Endodermal cell (in vitro differentiated cells): Measurements from ENCODE around the gene RAD23A. TPM values are rescaled to one million over a fixed set of nuclear protein-coding genes. Genes with fewer than 3 reads are reported as not detected.

Experiments
- DNase-seq: peaks from one replicate; pipeline ENCODE4 v3.0.0-alpha.2; 2017
- H3K27ac ChIP-seq: 2 replicates; pipeline ENCODE4 v1.5.1; 2013; ENCODE audit warnings: mild to moderate bottlenecking, low read depth, low read length, moderate library complexity
- H3K27me3 ChIP-seq: 2 replicates; pipeline ENCODE4 v1.6.1; 2013; ENCODE audit warnings: mild to moderate bottlenecking, low read length, moderate library complexity; ENCODE audit not compliant: insufficient read depth, control insufficient read depth, poor library complexity, severe bottlenecking
- H3K36me3 ChIP-seq: 2 replicates; pipeline ENCODE4 v1.7.0; 2013; ENCODE audit warnings: mild to moderate bottlenecking, low read length, moderate library complexity; ENCODE audit not compliant: control insufficient read depth, insufficient read depth
- H3K4me1 ChIP-seq: one replicate; pipeline ENCODE4 v1.7.0; 2013; ENCODE audit warnings: low read length; ENCODE audit not compliant: control insufficient read depth, insufficient read depth
- H3K4me3 ChIP-seq: 2 replicates; pipeline ENCODE4 v1.5.1; 2013; ENCODE audit warnings: mild to moderate bottlenecking, low read length, moderate library complexity
- H3K9ac ChIP-seq: 2 replicates; pipeline ENCODE4 v1.6.1; 2013; ENCODE audit warnings: mild to moderate bottlenecking, low read length, moderate library complexity; ENCODE audit not compliant: poor library complexity, severe bottlenecking; ENCODE audit errors: extremely low read depth
- H3K9me3 ChIP-seq: 2 replicates; pipeline ENCODE4 v1.6.1; 2013; ENCODE audit warnings: mild to moderate bottlenecking, low read length, moderate library complexity; ENCODE audit not compliant: control insufficient read depth
- H3K27ac Mint-ChIP-seq: 2 replicates; pipeline ENCODE4 v1.8.0; 2020; ENCODE audit warnings: mixed read lengths
- H3K27me3 Mint-ChIP-seq: 2 replicates; pipeline ENCODE4 v1.8.0; 2021; ENCODE audit warnings: mild to moderate bottlenecking, mixed read lengths; ENCODE audit not compliant: insufficient read depth
- H3K36me3 Mint-ChIP-seq: 2 replicates; pipeline ENCODE4 v1.8.0; 2020; ENCODE audit warnings: low read depth, mixed read lengths
- H3K4me1 Mint-ChIP-seq: 2 replicates; pipeline ENCODE4 v1.8.0; 2020; ENCODE audit warnings: mixed read lengths
- H3K4me3 Mint-ChIP-seq: 2 replicates; pipeline ENCODE4 v1.8.0; 2020; ENCODE audit warnings: mild to moderate bottlenecking, moderate library complexity, mixed read lengths
- H3K9me3 Mint-ChIP-seq: 2 replicates; pipeline ENCODE4 v1.8.0; 2020; ENCODE audit warnings: mild to moderate bottlenecking, mixed read lengths
- WGBS, 2 experiments: methylation state at CpG; one replicate each; pipeline versions ENCODE4 v1.1.5 to v1.1.7; 2013; ENCODE audit warnings: missing lambda C conversion rate in 2 of 2, mixed read lengths in 1 of 2; ENCODE audit not compliant: insufficient coverage in 1 of 2, insufficient read length in 1 of 2; 5-methylcytosine and 5-hydroxymethylcytosine counted together
- total RNA-seq, 2 donors: library from RNA; stranded (reverse); fragmentation: NEBNext Ultra II Directional in 1 of 2; extraction: Animal tissue kit (Norgen Biotek cat#: 25700) in 1 of 2; gene quantifications; 2 replicates in 1 of 2; 3 replicates in 1 of 2; pipeline ENCODE4 v1.2.1, GENCODE V29; 2021
- TF ChIP-seq, protein P1 (sequence below): fragments of 200-600 bp; sonication (generic); conservative IDR thresholded peaks from 2 replicates; pipeline ENCODE4 v1.5.0; 2021; ENCODE audit warnings: antibody characterized with exemption, mild to moderate bottlenecking

Gene RAD23A
- total RNA-seq, 2 donors from 2014 or later, result 75.5 to 117 TPM

DNA sequence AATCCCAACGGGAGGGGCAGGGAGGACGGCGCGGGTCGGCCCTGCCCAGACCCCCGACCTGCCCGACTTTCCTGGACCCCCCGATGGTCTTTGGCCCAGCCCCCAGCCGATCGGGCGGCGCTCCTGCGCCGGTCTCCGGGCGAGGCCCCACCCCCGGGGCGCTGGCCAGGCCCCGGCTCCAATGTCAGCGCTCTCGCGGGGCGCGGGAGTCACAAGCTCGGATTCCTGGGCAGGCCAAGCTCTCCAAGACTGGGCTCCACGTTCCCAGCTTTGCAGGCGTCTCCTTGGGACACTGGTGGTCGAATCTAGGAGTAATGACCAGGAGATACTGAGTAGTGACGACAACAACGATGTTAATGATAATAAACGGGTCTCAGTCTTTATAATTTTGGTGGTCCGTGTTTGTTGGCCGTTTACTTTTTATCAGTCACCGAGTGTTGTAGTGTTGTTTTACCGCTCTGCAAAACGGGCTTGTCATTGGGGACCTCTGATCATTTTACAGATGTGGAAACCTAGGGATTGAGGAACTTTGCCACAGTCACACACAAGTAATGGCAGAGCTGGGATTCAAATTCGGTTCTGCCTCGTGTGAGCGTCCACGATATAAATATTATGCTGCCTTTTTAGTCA lies 545 bp downstream of the RAD23A start:
- no peaks in the 10 kb centered on the region for H3K4me1 ChIP-seq
- DNase-seq, result peak; percentile 96
- WGBS, 2 experiments, result 0 to 1% methylated on average over 28 to 40 of the region's 40 CpGs
- peak overlapping the region; percentile 85 for H3K4me3 Mint-ChIP-seq
- no peaks in the 10 kb centered on the region for H3K9me3 Mint-ChIP-seq
- H3K9me3 ChIP-seq, result no peaks in the 10 kb centered on the region
- H3K27ac ChIP-seq, result peak overlapping the region; percentile 97
- TF ChIP-seq, protein P1, sequence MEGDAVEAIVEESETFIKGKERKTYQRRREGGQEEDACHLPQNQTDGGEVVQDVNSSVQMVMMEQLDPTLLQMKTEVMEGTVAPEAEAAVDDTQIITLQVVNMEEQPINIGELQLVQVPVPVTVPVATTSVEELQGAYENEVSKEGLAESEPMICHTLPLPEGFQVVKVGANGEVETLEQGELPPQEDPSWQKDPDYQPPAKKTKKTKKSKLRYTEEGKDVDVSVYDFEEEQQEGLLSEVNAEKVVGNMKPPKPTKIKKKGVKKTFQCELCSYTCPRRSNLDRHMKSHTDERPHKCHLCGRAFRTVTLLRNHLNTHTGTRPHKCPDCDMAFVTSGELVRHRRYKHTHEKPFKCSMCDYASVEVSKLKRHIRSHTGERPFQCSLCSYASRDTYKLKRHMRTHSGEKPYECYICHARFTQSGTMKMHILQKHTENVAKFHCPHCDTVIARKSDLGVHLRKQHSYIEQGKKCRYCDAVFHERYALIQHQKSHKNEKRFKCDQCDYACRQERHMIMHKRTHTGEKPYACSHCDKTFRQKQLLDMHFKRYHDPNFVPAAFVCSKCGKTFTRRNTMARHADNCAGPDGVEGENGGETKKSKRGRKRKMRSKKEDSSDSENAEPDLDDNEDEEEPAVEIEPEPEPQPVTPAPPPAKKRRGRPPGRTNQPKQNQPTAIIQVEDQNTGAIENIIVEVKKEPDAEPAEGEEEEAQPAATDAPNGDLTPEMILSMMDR, result no peak
- H3K27me3 Mint-ChIP-seq, result no peaks in the 10 kb centered on the region
- H3K36me3 ChIP-seq, result peaks cover 69% of the 10 kb centered on the region
- H3K4me1 Mint-ChIP-seq, result peaks cover 10% of the 10 kb centered on the region
- peak overlapping the region; percentile 84 for H3K9ac ChIP-seq
- no peaks in the 10 kb centered on the region for H3K27me3 ChIP-seq
- peak overlapping the region; percentile 84 for H3K4me3 ChIP-seq
- peak overlapping the region; percentile 97 for H3K27ac Mint-ChIP-seq
- H3K36me3 Mint-ChIP-seq, result peaks cover 73% of the 10 kb centered on the region

DNA sequence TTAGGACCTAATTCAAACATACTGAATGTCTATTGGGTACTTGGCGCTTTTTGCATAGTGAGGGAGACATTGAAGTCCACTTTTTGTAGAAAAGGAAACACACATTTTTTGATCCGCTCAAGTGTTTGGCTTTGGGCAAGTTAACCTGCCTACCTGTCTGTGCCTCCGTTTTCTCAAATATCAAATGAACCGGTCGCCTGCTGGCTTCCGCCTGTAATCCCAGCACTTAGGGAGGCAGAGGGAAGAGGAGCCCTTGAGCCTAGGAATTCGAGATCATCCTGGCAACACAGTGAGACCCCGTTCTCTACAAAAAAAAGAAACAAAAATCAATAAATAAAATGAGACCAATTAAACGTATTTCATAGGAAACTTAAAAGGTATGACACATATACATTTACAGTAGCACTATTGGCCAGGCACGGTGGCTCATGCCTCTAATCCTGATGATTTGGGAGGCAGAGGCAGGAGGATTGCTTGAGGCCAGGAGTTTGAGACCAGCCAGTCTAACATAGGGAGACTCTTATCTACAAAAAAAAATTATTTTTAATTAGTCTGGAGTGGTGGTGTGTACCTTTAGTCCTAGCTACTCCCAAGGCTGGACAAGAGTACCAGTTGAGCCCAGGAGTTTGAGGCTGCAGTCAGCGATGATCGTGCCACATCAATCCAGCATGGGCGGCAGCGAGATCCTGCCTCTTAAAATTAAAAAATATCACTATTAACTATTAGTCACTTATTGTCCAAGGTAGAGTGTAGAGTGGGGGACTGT lies 1.3 kb downstream of the RAD23A start:
- 47 to 55% methylated on average over 6 to 12 of the region's 14 CpGs for WGBS, 2 experiments
- Mint-ChIP-seq H3K36me3 (peaks cover 73% of the 10 kb centered on the region), H3K4me3 (peak overlapping the region; percentile 85), H3K9me3 (no peaks in the 10 kb centered on the region), H3K27ac (peak overlapping the region; percentile 97), H3K4me1 (peaks cover 10% of the 10 kb centered on the region), H3K27me3 (no peaks in the 10 kb centered on the region)
- peak overlapping the region; percentile 84 for H3K9ac ChIP-seq
- H3K27ac ChIP-seq, result peak overlapping the region; percentile 97
- TF ChIP-seq, protein P1, result no peak
- no peak for DNase-seq
- H3K27me3 ChIP-seq, result no peaks in the 10 kb centered on the region
- peaks cover 69% of the 10 kb centered on the region for H3K36me3 ChIP-seq
- H3K9me3 ChIP-seq, result no peaks in the 10 kb centered on the region
- H3K4me1 ChIP-seq, result no peaks in the 10 kb centered on the region
- H3K4me3 ChIP-seq, result peak overlapping the region; percentile 84

DNA sequence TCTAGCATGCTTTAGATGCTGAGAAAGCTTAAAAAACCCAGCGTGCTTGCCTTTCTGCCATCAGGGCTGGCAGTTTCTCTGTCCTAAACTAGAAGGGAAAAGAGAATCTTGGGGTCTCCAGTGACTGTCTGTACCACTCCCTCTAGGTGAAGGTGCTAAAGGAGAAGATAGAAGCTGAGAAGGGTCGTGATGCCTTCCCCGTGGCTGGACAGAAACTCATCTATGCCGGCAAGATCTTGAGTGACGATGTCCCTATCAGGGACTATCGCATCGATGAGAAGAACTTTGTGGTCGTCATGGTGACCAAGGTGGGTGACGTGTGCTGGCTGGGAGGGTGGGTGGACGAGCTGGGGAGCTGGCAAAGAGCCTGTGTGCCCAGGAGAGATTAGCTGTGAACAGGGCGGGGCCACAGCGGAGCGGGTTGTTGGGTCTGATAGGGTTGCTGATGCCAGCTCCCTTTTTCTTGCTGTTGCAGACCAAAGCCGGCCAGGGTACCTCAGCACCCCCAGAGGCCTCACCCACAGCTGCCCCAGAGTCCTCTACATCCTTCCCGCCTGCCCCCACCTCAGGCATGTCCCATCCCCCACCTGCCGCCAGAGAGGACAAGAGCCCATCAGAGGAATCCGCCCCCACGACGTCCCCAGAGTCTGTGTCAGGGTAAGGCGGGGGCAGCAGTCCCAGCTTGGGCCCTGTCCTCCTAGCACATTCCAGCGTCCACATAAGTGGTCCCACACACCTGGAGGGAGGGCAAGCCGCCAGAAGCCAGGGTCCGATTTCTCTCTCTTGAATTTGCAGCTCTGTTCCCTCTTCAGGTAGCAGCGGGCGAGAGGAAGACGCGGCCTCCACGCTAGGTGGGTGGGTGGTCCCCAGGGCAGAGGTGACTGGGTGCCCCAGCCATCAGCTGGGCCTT lies 2.3 kb downstream of the RAD23A start:
- Histone ChIP-seq H3K9ac (no peak overlapping the region), H3K27me3 (no peaks in the 10 kb centered on the region), H3K27ac (no peak overlapping the region), H3K4me1 (no peaks in the 10 kb centered on the region), H3K4me3 (peak overlapping the region; percentile 84), H3K9me3 (no peaks in the 10 kb centered on the region), H3K36me3 (peaks cover 60% of the 10 kb centered on the region)
- DNase-seq, result no peak
- H3K9me3 Mint-ChIP-seq, result no peaks in the 10 kb centered on the region
- H3K4me1 Mint-ChIP-seq, result peaks cover 8% of the 10 kb centered on the region
- H3K27ac Mint-ChIP-seq, result peak overlapping the region; percentile 35
- H3K36me3 Mint-ChIP-seq, result peaks cover 69% of the 10 kb centered on the region
- TF ChIP-seq, protein P1, result no peak
- H3K27me3 Mint-ChIP-seq, result no peaks in the 10 kb centered on the region
- H3K4me3 Mint-ChIP-seq, result no peak overlapping the region
- WGBS, 2 experiments, result 92 to 95% methylated on average over 15 to 28 of the region's 28 CpGs
